DOHH2 (cell line): Measurements from ENCODE around the gene PLPPR1.

Experiments used
- H3F3A ChIP-seq: fragments of 200-600 bp; sonication (generic), shearing (Covaris generic); 2 replicates; pipeline ENCODE4 v1.6.0; 2016; ENCODE audit warnings: antibody characterized with exemption, mild to moderate bottlenecking; ENCODE audit not compliant: control insufficient read depth, insufficient read depth
- H3K27ac ChIP-seq: fragments of 200-600 bp; sonication (generic); 2 replicates; pipeline ENCODE4 v1.5.1; 2014; ENCODE audit warnings: low read depth, mild to moderate bottlenecking, low read length, moderate library complexity
- H3K27me3 ChIP-seq: fragments of 200-600 bp; sonication (generic); 2 replicates; pipeline ENCODE4 v1.6.1; 2014; ENCODE audit warnings: mild to moderate bottlenecking, low read length, mixed read lengths; ENCODE audit not compliant: control insufficient read depth
- H3K36me3 ChIP-seq: fragments of 200-600 bp; sonication (generic); 2 replicates; pipeline ENCODE4 v1.6.1; 2014; ENCODE audit warnings: mild to moderate bottlenecking, low read length, moderate library complexity, mixed read lengths; ENCODE audit not compliant: control insufficient read depth
- H3K4me1 ChIP-seq: fragments of 200-600 bp; sonication (generic); 2 replicates; pipeline ENCODE4 v1.6.1; 2014; ENCODE audit warnings: mild to moderate bottlenecking, low read length, mixed read lengths; ENCODE audit not compliant: control insufficient read depth
- H3K4me2 ChIP-seq: fragments of 200-600 bp; sonication (generic); 2 replicates; pipeline ENCODE4 v1.6.0; 2014; ENCODE audit warnings: mild to moderate bottlenecking, low read length, moderate library complexity
- H3K4me3 ChIP-seq: fragments of 200-600 bp; sonication (generic); 2 replicates; pipeline ENCODE4 v1.5.1; 2014; ENCODE audit warnings: mild to moderate bottlenecking, low read length, mixed read lengths
- H3K79me2 ChIP-seq: fragments of 200-600 bp; sonication (generic); 2 replicates; pipeline ENCODE4 v1.6.1; 2014; ENCODE audit warnings: mild to moderate bottlenecking, low read length, mixed read lengths; ENCODE audit not compliant: control insufficient read depth
- H3K9me2 ChIP-seq: fragments of 200-600 bp; sonication (generic); replicated peaks from 2 replicates; pipeline ENCODE4 v1.6.1; 2014; ENCODE audit warnings: mild to moderate bottlenecking, low read length, mixed read lengths; ENCODE audit not compliant: control insufficient read depth
- H3K9me3 ChIP-seq: fragments of 200-600 bp; sonication (generic); 2 replicates; pipeline ENCODE4 v1.6.1; 2014; ENCODE audit warnings: antibody characterized with exemption, low read length, mixed read lengths; ENCODE audit not compliant: control insufficient read depth, insufficient read depth
- H4K20me1 ChIP-seq: fragments of 200-600 bp; sonication (generic); 2 replicates; pipeline ENCODE4 v1.6.0; 2014; ENCODE audit warnings: low read depth, mild to moderate bottlenecking, antibody characterized with exemption, low read length, moderate library complexity; ENCODE audit not compliant: control insufficient read depth, insufficient read depth
- CTCF ChIP-seq: fragments of 200-600 bp; sonication (generic); IDR thresholded peaks from one replicate; pipeline ENCODE4 v1.5.1; 2014; ENCODE audit warnings: antibody characterized with exemption, mild to moderate bottlenecking, low read depth, low read length; ENCODE audit not compliant: poor library complexity, severe bottlenecking
- EZH2phosphoT487 ChIP-seq: fragments of 200-600 bp; sonication (generic); IDR thresholded peaks from 2 replicates; pipeline ENCODE4 v1.6.1; 2017; ENCODE audit warnings: borderline replicate concordance, mild to moderate bottlenecking, antibody characterized with exemption, low read length, moderate library complexity, mixed read lengths

The PLPPR1 gene

GRCh38 chr9:101128623-101129022, 100.1 kb downstream of the PLPPR1 start:
- Histone ChIP-seq H3K27ac (no peak overlapping the region), H3K4me1 (no peaks in the 10 kb centered on the region), H4K20me1 (no peaks in the 10 kb centered on the region), H3K9me3 (no peaks in the 10 kb centered on the region), H3K4me2 (no peak overlapping the region), H3F3A (no peaks in the 10 kb centered on the region), H3K9me2 (no peaks in the 10 kb centered on the region), H3K79me2 (no peaks in the 10 kb centered on the region), H3K4me3 (no peak overlapping the region), H3K27me3 (0 out of 2 replicates have a peak, but pooled peaks cover under 1% of the 10 kb centered on the region), H3K36me3 (no peaks in the 10 kb centered on the region)
- TF ChIP-seq EZH2phosphoT487: no peak
- no peak for TF ChIP-seq CTCF

GRCh38 chr9:101130054-101130453, 101.5 kb downstream of the PLPPR1 start:
- Histone ChIP-seq H3K27ac (no peak overlapping the region), H3K4me1 (no peaks in the 10 kb centered on the region), H3K36me3 (no peaks in the 10 kb centered on the region), H3K4me2 (no peak overlapping the region), H3K79me2 (no peaks in the 10 kb centered on the region), H3F3A (no peaks in the 10 kb centered on the region), H4K20me1 (no peaks in the 10 kb centered on the region), H3K9me3 (no peaks in the 10 kb centered on the region), H3K4me3 (no peak overlapping the region), H3K9me2 (no peaks in the 10 kb centered on the region), H3K27me3 (0 out of 2 replicates have a peak, but pooled peaks cover 3% of the 10 kb centered on the region)
- TF ChIP-seq EZH2phosphoT487 (no peak), CTCF (no peak)

- Histone ChIP-seq H3K9me3 (no peaks in the 10 kb centered on the region), H4K20me1 (no peaks in the 10 kb centered on the region), H3K27ac (no peak overlapping the region), H3K79me2 (no peaks in the 10 kb centered on the region), H3K36me3 (no peaks in the 10 kb centered on the region), H3K27me3 (0 out of 2 replicates have a peak, but pooled peaks cover 3% of the 10 kb centered on the region), H3K9me2 (no peaks in the 10 kb centered on the region), H3K4me1 (no peaks in the 10 kb centered on the region), H3K4me3 (no peak overlapping the region), H3K4me2 (no peak overlapping the region), H3F3A (no peaks in the 10 kb centered on the region)
- no peak for TF ChIP-seq CTCF
- TF ChIP-seq EZH2phosphoT487: no peak
Observed at GRCh38 chr9:101131326-101131725, 102.8 kb downstream of the PLPPR1 start.
